ENCODE data around the gene FEM1C.

Gene FEM1C

DNA sequence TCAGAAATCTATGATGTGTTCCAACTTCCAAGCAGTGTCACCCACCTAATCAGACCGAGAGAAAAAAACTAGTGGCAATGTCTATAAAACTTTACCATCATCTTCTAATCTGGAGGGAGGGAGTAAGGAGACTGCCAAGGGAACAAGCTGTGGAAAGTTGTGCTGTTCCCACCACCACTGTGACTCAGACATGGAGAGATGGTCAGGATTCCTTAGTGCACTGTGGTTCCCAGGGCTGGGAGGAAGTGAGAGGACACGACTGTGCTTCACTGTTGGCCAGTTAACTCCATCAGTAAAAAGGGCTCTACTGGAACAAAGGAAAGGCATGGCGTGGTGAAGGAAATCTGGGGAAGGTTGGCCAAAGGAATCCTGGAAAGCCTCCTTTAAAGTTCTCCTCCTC is 38.9 kb upstream of the FEM1C start:
- TF ChIP-seq, protein P1, sequence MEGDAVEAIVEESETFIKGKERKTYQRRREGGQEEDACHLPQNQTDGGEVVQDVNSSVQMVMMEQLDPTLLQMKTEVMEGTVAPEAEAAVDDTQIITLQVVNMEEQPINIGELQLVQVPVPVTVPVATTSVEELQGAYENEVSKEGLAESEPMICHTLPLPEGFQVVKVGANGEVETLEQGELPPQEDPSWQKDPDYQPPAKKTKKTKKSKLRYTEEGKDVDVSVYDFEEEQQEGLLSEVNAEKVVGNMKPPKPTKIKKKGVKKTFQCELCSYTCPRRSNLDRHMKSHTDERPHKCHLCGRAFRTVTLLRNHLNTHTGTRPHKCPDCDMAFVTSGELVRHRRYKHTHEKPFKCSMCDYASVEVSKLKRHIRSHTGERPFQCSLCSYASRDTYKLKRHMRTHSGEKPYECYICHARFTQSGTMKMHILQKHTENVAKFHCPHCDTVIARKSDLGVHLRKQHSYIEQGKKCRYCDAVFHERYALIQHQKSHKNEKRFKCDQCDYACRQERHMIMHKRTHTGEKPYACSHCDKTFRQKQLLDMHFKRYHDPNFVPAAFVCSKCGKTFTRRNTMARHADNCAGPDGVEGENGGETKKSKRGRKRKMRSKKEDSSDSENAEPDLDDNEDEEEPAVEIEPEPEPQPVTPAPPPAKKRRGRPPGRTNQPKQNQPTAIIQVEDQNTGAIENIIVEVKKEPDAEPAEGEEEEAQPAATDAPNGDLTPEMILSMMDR (conservative IDR thresholded peaks at IDR 0.05; ENCODE audit: low read depth, low read length) = no peak
- no peak overlapping the region for H3K4me3 ChIP-seq (ENCODE audit: low read length)
- no peak for DNase-seq (ENCODE audit: low read depth)

DNA sequence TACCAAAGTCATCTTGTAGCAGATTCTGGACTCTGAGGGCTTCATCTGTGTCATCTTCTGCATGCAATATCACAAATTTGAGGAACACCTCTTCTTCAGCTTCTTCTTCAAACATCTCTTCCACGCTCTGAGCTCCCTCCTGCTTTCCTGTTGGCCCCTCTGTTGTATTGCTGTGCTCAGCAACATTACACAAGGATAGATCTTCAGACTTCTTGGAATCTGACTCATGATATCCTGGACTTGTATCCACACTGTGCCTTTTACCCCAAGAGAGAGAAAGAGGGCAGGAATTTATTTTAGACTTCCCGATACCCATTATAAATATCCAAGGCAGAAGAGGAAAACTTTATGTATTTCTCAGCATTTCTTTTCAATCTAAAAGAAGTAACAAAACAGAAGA is 36.4 kb upstream of the FEM1C start:
- H3K4me3 ChIP-seq (ENCODE audit: low read length) = no peak overlapping the region
- TF ChIP-seq, protein P1 (conservative IDR thresholded peaks at IDR 0.05; ENCODE audit: low read depth, low read length) = no peak
- no peak for DNase-seq (ENCODE audit: low read depth)

DNA sequence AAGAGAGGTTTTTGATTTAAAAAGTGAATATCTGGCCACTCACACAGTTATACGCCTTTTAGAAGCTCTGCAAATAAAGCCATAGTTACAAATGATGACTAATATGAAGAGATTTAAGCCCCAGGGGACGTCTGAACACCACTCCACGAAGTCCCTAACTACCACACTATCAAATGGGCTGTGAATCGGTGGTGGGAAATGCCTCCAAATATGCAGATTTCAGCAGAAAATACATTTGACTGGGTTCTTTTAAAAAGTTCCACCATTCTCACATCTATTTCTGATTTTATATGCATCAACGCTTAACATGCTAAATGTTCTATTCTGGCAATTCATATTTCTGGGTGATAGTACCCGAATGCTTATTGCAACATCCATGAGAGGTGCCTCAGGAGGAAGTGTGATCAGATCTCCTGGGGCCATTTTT is 35.2 kb upstream of the FEM1C start:
- H3K4me3 ChIP-seq (ENCODE audit: low read length) = no peak overlapping the region
- no peak for DNase-seq (ENCODE audit: low read depth)
- TF ChIP-seq, protein P1 (conservative IDR thresholded peaks at IDR 0.05; ENCODE audit: low read depth, low read length) = no peak

DNA sequence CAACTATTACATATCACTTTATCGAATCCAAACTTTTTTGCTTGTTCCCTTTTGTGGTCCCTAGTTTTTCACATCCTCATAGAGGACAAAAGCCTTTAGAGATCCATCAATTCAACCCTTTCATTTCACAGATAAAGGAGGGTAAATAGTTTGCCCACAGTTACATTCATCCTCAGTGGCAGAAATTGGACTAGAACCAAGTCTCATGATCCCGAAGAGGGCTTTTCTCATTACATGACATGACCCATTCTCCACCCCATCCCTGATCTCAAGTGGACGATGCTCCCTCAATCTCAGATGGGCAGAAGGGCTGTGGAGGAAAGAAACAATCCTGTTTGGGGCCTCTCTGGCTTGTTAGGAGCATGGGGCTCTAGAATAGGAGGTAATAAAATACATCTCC is 34.6 kb upstream of the FEM1C start:
- H3K4me3 ChIP-seq (ENCODE audit: low read length) = no peak overlapping the region
- TF ChIP-seq, protein P1 (conservative IDR thresholded peaks at IDR 0.05; ENCODE audit: low read depth, low read length) = no peak
- no peak for DNase-seq (ENCODE audit: low read depth)

DNA sequence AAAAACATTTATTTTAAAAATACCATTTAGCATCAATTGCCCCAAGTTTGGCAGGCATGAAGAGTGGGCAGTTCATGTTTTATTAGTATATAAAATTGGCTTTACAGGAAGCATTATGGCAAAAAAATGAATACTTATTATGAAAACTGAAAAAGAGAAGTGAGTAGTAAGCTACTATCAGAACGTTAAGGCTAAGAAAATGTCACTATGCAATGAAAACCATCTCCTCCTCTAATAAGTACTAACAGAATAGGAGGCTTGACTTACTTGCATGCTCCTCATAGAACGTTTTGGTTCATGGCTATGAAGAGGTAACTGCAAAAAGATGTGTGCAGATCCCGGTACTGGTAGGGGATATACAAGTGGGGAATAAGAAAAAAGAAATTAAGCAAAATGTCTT is 34.1 kb upstream of the FEM1C start:
- H3K4me3 ChIP-seq (ENCODE audit: low read length) = no peak overlapping the region
- TF ChIP-seq, protein P1 (conservative IDR thresholded peaks at IDR 0.05; ENCODE audit: low read depth, low read length) = no peak
- DNase-seq (ENCODE audit: low read depth) = no peak

DNA sequence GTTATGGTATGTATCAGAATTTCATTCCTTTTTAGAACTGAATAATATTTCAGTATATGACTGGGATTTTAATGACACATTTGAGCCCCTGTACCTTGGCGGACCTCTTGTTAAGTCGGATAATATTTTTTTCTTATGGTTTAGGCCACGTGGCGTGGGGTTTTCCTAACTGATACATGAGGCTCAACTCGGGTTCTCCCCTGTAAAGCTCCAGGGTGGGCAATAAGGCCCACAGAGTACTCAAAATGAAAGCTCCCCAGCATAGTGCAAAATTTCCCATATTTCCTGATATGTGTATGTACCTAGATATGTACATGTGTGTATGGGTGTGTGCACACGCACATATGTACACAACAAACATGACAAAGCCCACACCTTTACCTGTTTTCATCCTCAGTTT is 33.2 kb upstream of the FEM1C start:
- TF ChIP-seq, protein P1 (conservative IDR thresholded peaks at IDR 0.05; ENCODE audit: low read depth, low read length) = no peak

DNA sequence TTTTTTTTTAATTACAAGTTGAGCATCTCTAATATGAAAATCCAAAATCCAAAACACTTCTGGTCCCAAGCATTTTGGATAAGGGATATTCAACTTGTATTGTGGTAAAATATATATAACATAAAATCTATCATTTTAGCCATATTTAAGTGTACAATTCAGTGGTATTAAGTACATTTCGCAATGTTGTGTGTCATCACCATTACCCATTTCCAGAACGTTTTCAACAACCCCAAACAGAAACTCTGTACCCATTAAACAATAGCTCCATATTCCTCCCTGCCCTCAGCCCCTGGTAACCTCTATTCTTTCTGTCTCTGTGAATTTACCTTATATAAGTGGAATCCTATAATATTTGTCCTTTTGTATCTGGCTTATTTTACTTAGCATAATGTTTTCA is 32.8 kb upstream of the FEM1C start:
- DNase-seq (ENCODE audit: low read depth) = no peak
- H3K4me3 ChIP-seq (ENCODE audit: low read length) = no peak overlapping the region
- TF ChIP-seq, protein P1 (conservative IDR thresholded peaks at IDR 0.05; ENCODE audit: low read depth, low read length) = no peak

More for the DNA sequence above, 33.2 kb upstream of the FEM1C start:
- no peak overlapping the region for H3K4me3 ChIP-seq (ENCODE audit: low read length)
- no peak for DNase-seq (ENCODE audit: low read depth)

All from retinal pigment epithelial cell (primary cell).